ENCODE data around the gene SAT1.
"Not testable (repeated sequence)": the region's sequence is repeated elsewhere in the genome, so short reads cannot be mapped to it uniquely, and the experiment has no call there.

The SAT1 gene

DNA sequence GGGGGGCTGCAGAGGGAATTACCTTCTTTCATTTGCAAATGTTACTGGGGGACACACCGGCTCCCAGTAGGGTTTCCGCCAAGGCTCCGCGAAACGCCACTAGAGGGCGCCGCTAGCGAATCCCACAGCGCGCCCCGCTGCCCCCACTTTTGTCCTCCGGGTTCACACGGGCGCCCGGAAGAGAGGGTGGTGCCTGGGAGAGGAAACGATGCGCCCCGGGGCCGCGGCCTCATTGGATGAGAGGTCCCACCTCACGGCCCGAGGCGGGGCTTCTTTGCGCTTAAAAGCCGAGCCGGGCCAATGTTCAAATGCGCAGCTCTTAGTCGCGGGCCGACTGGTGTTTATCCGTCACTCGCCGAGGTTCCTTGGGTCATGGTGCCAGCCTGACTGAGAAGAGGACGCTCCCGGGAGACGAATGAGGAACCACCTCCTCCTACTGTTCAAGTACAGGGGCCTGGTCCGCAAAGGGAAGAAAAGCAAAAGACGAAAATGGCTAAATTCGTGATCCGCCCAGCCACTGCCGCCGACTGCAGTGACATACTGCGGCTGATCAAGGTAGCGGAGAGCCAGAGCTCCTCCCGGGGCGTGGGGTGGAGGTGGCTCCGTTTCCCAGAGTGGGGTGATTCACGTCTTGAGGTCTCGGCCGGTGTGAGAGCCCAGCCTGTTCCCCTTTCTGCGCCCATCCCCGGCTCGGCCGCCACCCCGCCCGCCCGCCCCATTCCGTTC lies at the start of gene SAT1:
Gene SAT1, plus strand, starts transcription at position 311 of the 726 bp plus-strand sequence. Its CDS starts 179 bp downstream, at position 490.
- peak; percentile 90 for DNase-seq

DNA sequence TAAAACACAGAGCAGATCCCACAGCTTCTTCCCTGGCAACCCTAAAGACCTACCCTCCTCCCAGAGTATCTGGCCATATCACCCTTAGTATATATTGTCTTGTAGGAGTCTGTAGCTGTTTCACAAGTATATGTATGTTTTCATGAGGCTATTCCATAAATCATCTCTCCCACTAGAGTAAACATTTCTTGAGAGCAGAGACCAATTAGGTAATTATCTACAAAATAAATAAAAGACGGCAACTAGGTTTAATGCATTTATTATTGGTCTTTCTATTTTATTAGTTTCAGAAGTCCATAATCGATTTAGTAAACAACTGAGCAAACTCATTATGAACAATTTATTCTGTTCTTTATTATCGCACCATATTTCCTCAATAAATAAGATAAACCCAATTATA lies 46.9 kb upstream of the SAT1 start:
- DNase-seq, result no peak

DNA sequence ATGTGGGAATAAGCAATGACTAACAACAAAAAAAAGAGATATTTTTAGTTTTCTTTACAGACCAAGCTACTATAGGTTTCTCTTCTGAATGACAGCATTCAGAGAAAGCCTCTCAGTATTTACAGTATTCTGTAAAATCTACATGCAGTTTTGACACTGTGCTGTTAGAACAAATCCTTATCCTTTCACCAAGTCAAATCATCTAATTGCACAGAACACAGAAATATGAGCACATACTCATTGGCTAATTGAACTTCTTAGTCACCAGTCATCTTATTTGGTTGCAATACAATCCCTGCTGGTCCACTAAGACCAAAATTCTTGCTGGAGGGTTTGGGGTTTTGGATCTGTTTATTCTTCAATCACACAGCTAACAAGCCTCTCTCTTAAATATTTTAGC lies 45.6 kb upstream of the SAT1 start:
- no peak for DNase-seq

DNA sequence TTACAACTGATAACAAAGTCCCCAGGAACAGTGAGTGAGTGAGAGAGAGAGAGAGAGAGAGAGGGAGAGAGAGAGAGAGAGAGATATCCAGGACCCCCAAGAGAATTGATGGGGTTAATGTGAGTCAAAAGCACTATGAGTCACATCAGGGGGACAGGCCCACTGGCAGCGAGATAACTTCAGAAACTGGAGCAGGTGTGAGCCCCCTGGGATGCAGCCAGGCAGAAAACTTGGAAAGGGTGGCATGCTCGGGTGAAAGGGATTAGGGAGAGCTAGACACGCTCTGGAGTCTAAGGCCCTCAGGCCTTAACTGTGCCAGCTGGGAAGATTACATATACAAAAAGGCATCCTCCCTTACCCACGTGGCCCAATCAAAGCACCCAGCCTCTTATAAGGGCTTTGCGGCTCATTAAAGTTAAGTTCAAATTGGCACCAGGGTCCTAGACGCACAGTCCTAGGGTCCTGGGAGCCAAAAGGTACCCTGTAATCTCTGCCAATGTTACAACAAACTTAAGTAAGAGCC lies 40.7 kb upstream of the SAT1 start:
- DNase-seq, result no peak

DNA sequence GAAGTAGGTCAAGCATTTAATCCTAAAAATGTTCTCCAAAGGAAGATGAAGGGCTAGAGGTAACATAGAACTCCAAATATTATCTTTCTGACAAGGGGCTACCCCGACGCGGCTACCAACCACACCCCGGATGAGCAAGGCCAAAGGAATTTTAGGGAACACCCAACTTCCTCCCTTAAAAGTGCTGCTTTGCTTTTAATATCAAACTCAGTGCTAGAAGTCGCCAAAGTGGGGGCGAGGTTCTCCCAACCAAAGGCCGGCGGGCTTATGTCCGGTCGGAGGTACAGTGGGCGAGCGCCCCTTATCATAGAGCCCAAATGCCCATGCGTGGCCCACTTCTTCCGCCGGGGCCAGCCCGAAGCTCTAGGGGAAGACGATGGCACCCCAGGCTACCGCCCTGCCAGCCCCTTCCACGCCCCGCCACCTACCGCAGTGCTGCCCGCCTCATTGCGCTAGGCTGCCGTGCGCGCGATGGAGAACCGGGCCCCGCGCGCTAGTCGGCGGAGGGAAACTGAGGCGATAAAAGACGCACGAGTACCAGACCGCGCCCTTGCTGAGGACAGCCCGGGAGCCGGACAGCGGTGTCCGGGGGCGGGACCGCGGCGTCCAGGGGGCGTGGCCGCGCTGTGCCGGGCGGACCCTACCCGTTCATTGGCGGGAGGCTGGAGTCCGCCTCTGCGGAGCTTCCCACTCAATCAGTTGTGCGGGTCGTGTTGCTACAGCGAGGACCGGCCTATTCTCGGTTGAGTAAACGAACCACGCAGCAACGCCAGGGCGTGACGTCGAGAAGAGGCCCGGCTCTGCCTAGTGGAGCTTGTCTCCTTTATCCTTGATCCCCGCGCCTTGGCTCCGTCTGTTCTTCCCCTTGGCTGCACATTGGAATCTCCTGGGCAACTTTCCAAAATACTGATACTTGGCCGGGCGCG lies 40.0 kb upstream of the SAT1 start, which contains the start of gene ACOT9:
Gene ACOT9, minus strand, starts transcription at position 580 of the 926 bp plus-strand sequence. Its CDS starts 132 bp downstream, at position 448.
- DNase-seq, result peak; percentile 58

DNA sequence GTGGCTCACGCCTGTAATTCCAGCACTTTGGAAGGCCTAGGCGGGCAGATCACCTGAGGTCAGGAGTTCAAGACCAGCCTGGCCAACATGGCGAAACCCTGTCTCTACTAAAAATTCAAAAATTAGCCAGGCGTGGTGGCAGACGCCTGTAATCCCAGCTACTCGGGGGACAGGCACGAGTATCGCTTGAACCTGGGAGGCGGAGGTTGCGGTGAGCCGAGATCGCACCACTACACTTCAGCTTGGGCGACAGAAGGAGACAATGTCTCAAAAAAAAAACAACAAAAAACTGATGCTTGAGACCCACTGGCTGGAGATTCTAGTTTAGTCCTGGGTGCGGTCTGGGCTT lies 39.4 kb upstream of the SAT1 start:
- not testable (repeated sequence) for DNase-seq

DNA sequence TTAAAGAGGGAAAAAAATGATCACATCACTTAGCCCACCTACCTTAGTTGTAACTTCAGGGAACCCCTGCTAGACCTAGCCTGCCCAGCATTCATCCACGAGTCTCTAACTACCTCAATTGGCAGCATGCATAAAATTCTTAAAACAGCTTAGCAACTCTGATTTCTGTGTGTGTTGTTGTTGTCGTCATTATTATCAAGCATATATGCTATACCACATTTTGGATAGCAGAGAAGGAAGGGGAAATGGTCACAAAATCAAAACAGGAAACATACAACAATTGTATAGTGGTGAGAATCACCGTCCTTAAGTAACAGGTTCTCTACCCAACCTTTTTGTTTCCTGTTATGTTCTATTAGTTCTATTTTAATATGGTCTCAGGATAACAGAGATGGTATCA lies 37.2 kb upstream of the SAT1 start:
- no peak for DNase-seq

DNA sequence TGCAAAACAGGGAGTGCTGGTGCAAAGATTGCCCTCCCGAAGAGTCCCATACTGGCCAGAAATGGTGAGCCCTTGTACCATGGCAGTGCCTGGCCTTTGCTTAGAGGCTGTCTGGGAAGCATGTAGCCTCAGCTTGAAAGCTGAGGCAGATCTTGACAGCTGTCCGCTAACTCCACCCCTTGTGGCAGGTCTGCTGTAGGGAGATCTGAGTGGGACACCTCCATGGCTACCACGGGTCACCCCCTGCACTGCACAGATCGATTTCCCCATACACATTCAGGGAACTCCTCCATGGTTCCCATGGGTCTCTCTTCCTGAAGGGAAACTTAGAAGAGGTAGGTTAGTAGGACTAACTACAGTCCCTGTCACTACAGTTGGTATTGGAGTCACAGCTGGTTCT lies 33.8 kb upstream of the SAT1 start:
- no peak for DNase-seq

DNA sequence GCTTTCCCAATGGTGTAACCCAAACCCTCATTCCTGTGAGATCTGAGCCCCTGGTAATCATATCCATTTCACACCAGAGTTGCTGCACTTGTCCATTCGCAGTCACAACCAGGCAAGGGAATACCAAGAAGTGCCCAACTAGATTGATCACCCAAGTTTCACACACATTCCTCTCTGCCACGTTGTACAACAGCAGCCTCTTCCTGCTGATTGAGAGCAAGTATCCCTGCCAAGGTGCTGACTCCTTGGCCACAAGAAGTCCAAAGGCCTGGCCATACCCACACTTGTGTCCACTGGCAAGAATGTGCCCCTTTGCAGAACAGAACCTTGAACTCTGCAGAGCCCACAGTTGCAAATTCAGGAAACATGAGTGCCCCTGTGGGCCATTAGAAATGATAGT lies 33.4 kb upstream of the SAT1 start:
- DNase-seq, result no peak

DNA sequence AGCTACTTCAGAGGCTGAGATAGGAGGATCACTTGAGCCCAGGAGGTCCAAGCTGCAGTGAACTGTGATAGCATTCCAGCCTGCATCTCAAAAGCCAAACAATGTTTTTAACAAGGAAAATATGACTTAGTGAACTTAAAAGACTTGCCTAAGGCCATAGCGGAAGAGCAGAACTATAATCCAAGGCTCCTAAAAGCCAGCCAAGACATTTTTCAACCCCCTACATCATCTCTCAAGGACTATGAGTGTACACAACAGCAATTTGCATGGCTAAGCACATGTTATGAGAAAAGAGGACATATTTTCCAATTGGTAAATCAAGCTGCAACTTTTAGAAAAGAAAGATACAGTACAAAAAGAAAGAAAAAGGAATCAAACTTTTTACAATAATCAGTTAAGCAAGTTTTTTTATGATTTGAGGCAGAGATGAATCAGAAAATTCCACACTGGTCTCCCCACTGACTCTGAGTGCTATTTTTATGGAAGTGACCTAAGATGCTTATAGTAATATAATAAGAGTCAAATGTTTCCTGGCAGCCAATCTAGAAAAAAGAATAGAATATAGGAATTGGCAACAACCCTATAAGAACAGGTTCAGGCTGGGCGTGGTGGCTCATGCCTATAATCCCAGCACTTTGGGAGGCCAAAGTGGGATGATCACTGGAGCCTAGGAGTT lies 30.1 kb upstream of the SAT1 start:
- DNase-seq, result no peak

DNA sequence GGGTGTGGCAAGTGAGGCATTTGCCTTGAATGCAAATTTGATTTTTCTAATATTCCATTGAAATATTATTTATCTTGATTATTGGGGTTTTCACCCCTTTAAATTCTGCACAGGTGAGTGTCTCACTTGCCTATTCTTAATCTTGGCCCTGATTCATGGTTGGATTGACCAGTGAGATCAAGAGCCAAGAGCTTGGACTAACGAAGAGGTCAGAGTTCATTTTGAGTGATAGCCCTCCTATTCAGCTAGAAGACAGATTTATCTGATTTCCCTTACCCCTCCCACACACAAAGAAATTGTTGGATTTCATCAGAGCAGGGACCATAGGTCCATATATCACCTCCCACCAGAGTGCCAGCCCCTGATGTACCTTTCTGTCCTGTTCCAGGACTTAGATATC lies 28.3 kb upstream of the SAT1 start:
- no peak for DNase-seq

DNA sequence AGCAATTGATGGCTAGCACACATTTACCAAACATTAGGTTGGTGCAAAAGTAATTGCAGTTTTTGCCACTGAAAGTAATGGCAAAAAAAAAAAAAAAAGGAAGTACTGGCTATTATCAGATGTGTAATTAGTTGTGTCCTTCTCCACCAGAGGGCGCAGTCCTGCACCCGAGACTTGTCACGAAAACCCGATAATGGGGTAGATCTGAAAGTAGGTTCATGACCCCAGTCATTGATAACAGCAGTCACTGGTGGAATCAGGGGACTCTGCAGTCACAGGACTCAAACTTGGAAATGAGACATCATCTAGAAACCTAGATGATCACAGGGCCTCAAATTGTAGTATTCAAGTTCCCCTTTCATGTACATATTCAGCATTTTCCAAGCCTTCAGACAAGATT lies 26.8 kb upstream of the SAT1 start:
- DNase-seq, result peak; percentile 43

DNA sequence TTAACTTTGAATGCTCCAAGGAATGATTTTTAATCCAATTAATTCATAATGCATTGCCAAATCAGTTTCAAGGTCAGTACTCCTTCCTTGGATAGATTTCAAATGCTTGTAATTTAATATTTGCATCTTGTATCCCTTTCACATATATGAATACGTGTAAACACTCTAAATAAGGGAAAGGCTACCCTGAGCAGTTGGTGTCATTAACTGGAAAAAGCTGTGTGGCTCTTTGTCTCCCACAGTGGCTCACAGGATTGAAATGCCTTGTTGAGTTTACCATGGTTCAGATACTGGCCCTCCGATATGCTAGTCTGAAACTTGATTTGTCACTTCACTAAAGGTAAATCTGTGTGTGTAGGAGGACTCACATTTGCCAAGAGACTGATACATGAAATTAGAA lies 23.2 kb upstream of the SAT1 start:
- DNase-seq, result no peak

DNA sequence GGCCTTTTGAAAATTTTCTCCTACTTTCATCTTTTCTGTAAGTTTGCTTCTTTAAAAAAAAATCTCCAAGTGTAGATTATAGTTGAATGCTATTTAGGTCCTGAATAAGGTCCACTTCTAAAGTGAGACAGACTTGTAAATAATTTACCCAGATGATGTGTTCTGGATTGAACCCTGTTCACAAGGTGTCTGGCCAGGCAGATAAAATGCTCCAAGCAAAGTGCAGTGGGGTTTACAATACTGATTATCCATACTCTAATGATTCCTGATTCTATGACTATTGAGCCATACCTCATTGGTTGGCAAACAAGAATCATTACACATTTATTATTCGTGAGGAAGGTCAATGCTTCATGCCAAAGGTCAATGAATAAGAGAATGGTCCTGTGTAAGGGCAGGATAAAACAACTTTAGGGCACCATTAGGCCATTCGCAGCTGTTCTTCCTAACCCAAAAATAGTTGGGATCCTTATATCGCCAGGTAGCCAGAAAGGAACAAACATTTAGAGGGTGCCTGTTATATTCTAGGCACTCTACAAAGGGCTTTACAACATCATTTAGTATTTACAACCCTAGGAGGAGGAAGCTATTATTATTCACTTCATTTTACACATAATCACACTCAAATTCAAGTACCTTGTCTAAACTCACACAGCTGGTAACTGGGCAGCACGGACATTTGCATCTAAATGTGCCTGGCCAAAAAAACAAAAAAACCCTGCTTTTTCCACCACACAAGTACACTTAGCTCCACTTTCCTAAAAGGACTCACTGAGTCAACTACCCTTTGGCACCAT lies 18.6 kb upstream of the SAT1 start:
- no peak for DNase-seq

DNA sequence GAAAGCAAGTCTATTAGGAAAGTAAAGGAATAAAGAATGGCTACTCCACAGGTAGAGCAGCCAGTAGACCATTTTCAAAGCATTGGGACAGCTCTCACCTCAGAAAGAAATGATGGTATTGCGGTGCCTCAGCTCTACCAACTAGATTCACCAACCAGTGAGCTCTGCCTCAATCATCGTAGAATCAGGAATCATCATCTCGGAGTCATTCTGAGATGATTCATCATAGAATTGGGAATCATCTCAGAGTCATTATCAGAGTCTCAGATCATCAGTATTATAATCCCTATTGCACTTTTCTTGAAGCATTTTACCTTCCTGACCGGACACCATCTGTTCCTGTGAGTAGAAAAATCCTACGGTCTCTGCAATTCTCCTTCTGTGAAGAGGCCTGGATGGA lies 17.5 kb upstream of the SAT1 start:
- no peak for DNase-seq

DNA sequence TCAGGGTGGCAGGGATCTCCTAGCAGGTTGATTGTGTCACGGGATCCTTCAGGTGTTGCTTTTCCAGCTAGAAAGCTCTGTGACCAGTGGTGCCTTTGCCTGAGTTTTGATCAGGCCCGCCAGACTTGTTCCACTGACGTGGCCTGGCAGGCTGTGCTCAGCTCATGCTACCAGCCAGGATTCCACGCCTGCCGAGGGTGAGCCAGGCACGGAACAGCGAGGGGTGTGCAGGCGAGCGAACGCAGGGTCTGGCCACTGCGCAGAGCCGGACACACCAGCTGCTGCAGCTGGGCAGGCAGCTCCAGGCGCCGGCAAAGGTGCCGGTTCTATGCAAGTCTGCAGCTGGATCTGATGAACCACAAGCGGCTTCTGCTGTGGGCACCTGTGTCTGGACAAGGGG lies 17.1 kb upstream of the SAT1 start:
- no peak for DNase-seq

DNA sequence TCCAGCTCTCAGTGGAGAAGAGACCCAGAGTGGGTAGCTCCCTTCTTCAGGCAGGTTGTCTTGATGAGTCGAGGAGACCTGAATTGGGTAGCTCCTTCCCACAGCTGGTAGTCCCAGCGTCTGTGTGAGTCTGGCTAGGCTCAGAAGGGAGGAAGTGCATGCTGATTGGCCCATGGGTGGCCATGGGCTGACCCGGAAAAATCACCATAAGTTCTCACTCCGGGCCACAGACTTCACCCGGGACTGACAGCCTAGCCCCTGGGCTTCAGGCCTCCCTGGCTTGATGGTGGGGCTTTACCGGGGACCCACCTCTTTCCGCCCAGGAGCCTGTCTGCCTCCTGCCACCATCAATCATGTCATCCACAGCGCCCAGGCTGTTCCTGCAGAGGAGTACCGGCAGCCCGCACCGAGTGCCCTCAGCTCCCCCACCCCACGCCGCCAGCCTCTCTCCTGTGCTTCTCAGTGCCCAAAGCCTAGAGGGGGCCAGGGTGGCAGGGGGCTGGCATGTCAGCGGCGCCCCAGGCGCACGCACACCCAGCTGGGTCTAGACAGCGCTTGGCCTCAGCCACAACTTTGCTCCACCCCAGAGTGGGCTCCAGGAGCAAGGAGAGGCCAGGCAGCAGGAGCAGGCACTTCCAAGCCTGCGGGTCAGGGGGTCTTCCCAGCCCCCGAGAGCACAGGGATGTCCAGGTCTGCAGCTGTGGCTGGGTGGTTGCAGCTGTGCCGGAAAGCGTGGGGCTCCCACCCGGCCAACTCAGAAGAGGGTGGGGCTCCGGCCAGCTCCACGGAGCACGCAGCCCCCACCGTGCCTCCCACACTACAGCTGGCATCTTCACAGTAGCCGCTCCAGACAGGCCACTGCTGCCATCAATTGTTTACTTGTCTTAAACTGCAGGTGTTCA lies 16.1 kb upstream of the SAT1 start:
- no peak for DNase-seq

DNA sequence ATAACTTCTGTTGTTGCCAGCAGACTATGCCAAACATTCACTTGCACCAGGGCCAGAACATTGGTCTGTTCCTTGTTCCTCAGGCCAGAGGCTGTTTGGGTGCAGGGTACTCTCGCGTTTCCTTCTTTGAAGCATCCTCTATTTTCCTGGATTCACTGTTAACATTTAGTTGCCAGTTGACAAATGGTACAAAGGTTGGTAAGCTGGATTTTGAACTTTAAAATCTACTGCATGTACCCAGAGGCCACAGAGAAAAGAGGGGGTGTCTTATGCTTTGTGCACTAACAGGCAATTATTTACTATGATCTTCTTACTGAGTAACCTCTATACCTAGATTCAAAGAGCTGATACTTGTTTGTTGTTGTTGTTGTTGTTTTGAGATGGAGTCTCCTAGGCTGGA lies 12.8 kb upstream of the SAT1 start:
- no peak for DNase-seq

DNA sequence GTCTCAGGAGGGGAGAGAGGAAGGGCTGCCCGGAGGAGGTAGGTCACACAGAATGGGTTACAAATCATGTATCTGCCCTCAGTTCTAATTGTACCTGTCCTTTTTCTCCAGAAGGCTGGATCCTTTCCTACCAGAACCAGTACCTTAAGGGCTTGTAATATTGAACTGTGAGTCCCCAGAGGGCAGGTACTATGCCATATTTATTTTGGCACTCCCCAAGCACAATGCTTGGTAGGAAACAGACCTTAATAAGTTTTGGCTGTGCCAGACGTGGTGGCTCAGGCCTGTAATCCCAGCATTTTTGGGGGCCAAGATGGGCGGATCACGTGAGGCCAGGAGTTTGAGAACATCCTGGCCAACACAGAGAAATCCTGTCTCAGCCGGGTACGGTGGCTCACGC lies 11.9 kb upstream of the SAT1 start:
- not testable (repeated sequence) for DNase-seq

DNA sequence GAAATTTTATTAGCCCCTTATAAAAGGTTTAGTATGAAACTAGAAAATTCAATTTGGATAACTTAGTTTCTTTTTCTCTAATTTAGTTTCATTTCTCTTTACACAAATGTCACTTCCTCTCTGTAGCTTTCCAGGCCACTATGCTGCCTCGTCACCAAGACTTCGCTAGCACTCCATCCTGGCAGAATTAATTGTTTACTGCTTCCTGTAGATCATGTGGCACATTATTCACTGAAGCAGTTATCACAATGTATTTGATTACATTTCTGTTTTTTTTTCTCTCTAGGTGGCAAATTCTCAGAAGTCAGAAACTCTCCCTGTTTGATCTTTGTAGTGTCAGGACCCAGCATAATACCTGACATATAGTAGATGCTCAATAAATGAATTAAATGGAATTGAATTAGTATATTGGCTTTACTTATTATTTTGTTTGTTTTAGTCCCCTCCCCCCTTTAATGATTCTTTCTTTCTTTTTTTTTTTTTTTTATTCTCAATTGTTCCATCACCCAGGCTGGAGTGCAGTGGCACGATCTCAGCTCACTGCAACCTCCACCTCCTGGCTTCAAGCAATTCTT lies 9.3 kb upstream of the SAT1 start:
- peak; percentile 10 for DNase-seq

DNA sequence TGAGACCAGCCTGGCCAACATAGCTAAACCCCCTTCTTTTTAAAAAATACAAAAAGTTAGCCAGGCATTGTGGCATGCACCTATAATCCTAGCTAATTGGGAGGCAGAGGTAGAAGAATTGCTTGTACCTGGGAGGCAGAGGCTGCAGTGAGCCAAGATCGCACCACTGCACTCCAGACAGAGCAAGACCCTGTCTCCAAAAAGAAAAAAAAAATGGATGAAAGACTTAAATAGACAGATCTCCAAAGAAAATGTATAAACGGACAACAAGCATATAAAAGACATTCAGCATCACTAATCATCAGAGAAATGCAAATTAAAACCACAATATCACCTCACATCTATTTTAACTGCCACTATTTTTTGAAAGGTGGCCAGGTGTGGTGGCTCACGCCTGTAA lies 6.6 kb upstream of the SAT1 start:
- no peak for DNase-seq

Data from stimulated activated CD4-positive, alpha-beta T cell treated with anti-CD3 and anti-CD28 coated beads, Interleukin-4, amount 100 ng/mL, for 1 hour (primary cell).